IPS-18a (cell line): ENCODE measurements around the gene GNG13.

ENCODE experiments used
- H3K27ac ChIP-seq: one replicate; pipeline ENCODE4 v1.5.1; 2013; ENCODE audit warnings: low read length
- H3K27me3 ChIP-seq: one replicate; pipeline ENCODE4 v1.6.1; 2013; ENCODE audit warnings: mild to moderate bottlenecking, low read length; ENCODE audit not compliant: control insufficient read depth, insufficient read depth
- H3K36me3 ChIP-seq: one replicate; pipeline ENCODE4 v1.6.1; 2013; ENCODE audit warnings: low read depth, low read length; ENCODE audit not compliant: control insufficient read depth
- H3K4me1 ChIP-seq: one replicate; pipeline ENCODE4 v1.6.1; 2013; ENCODE audit warnings: low read depth, low read length; ENCODE audit not compliant: control insufficient read depth
- H3K4me3 ChIP-seq: one replicate; pipeline ENCODE4 v1.5.1; 2013; ENCODE audit warnings: low read length
- H3K9ac ChIP-seq: one replicate; pipeline ENCODE4 v1.6.1; 2013; ENCODE audit warnings: mild to moderate bottlenecking, low read length, moderate library complexity
- H3K9me3 ChIP-seq: one replicate; pipeline ENCODE4 v1.6.1; 2013; ENCODE audit warnings: low read depth, low read length; ENCODE audit not compliant: control insufficient read depth

Gene GNG13

DNA sequence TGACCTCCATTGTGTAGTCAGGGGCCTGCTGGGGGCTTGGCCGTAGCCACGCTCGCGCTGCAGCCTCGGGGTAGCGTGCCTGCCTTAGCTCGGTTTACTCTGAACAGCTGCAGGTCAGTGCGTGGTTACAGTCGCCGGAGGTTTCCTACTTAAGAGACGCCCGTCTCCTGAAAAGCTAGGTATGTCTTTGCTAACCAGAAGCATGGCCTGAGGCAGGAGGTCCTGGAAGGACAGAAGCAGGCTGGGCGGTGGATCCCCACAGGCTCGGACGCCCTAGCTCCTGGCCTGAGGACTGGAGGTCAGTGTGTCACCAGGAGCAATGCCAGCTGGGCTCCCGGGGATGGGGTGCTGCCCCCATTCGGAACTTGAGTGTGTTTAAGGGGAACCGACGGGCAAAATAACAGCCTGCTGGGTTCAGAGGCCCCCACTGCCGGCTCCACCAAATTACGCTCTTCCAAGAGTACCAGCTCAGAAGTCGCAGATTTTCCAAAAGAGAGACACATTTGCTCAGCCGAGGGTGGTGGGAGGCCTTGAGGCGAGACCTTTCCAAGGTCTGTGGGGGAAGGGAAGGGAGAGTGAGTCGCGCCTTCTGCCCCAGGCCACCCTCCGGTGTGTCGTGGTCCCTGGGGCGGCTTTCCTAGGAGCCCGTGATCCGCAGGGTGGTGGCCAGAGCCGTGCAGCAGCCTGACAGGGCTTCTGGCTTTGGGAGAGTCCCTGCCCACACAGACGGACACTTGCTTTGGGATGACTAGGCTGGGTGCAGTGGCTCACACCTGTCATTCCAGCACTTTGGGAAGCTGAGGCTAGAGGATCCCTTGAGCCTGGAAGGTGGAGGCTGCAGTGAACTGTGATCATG is 3.9 kb upstream of the GNG13 start:
- Histone ChIP-seq H3K9ac (no peak overlapping the region), H3K27me3 (peaks cover 50% of the 10 kb centered on the region), H3K4me1 (no peaks in the 10 kb centered on the region)

DNA sequence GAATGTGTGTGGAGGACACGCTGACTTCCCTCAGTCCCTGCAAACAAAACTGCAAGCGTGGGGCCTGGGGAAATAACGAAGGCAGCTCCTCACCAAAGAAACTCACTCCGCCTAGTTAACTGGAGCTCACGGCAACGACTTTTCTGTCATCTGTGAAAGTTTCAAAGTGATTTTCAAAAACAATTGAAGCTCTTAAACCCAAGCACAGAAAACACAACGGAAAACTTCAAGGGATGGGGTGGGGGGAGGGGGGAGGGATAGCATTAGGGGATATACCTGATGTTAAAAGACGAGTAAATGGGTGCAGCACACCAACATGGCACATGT is 3.2 kb upstream of the GNG13 start:
- Histone ChIP-seq H3K9ac (no peak overlapping the region), H3K4me1 (no peaks in the 10 kb centered on the region), H3K9me3 (no peaks in the 10 kb centered on the region), H3K36me3 (no peaks in the 10 kb centered on the region), H3K4me3 (no peak overlapping the region), H3K27ac (no peak overlapping the region), H3K27me3 (peaks cover 50% of the 10 kb centered on the region)

More for the DNA sequence above, 3.9 kb upstream of the GNG13 start:
- H3K36me3 ChIP-seq, result no peaks in the 10 kb centered on the region
- no peak overlapping the region for H3K27ac ChIP-seq
- no peaks in the 10 kb centered on the region for H3K9me3 ChIP-seq
- H3K4me3 ChIP-seq, result no peak overlapping the region

DNA sequence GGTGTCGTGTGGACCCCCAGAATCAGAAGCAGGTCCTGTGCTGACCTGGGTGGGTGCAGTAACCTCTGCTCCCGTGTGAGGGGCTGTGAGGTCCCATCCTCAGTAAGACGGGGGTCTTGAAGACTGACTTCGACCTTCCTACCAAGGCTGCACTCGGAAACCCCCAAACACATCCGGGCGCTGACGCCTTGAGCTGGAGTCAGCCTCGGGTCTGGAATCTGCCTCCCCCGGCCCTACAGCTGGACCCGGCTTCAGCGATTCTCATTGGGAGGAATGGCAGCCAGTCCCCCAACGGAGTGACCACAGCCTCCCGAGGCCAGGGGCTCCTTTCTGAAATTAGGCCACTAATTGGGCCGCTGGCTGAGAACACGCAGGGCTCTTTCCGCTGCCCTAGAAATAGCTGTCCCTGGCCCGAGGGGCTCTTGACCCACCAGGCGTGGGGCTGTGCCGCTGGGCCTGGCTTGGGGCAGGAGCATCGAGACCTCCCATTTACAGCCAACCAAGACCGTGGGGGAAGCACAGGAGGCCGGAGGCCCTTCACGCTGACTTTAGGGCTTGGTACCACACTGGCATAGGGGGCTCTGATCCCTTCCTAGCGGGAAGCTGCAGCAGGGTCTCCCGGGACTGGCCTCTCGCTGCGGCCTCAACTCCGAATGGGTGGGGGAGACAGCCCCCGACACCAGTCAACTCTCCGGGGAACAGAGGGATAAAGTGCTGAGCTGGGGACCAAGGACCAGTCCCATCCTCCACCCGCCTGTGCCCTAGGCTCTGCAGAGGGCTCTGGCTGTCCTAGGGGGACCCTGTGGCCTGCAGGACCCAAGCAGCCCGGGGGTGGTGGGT is 2.6 kb upstream of the GNG13 start:
- H3K27me3 ChIP-seq, result peaks cover 50% of the 10 kb centered on the region
- H3K27ac ChIP-seq, result no peak overlapping the region
- H3K4me1 ChIP-seq, result no peaks in the 10 kb centered on the region

DNA sequence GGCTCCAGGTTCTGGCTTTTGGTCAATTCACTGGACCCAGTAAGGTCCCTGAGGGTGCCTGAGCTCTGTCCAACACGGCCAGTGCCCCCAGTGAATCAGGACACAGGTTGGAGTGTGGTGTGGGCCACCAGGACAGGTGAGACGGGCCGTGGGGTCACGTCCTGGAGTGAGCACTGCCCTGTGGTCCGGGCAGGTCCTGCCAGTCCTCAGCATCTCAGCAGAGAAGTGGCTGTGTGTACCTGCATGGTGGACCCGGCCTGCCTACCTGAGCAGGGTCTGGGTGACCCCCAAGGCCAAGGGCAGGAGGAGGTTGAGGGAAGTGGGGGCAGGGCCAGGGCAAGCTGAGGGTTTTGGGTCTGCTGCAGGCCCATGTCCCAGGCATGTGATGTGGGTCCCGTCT is 1.9 kb upstream of the GNG13 start:
- peaks cover 50% of the 10 kb centered on the region for H3K27me3 ChIP-seq
- no peaks in the 10 kb centered on the region for H3K9me3 ChIP-seq
- no peak overlapping the region for H3K27ac ChIP-seq
- no peaks in the 10 kb centered on the region for H3K4me1 ChIP-seq
- no peak overlapping the region for H3K4me3 ChIP-seq
- H3K36me3 ChIP-seq, result no peaks in the 10 kb centered on the region
- H3K9ac ChIP-seq, result no peak overlapping the region

More for the DNA sequence above, 2.6 kb upstream of the GNG13 start:
- Histone ChIP-seq H3K9ac (no peak overlapping the region), H3K4me3 (no peak overlapping the region), H3K9me3 (no peaks in the 10 kb centered on the region), H3K36me3 (no peaks in the 10 kb centered on the region)

GRCh38 chr16:801584-802363 is 1.2 kb upstream of the GNG13 start:
- peaks cover 50% of the 10 kb centered on the region for H3K27me3 ChIP-seq
- no peaks in the 10 kb centered on the region for H3K9me3 ChIP-seq
- no peak overlapping the region for H3K27ac ChIP-seq
- no peak overlapping the region for H3K9ac ChIP-seq
- H3K36me3 ChIP-seq, result no peaks in the 10 kb centered on the region
- no peaks in the 10 kb centered on the region for H3K4me1 ChIP-seq
- no peak overlapping the region for H3K4me3 ChIP-seq

DNA sequence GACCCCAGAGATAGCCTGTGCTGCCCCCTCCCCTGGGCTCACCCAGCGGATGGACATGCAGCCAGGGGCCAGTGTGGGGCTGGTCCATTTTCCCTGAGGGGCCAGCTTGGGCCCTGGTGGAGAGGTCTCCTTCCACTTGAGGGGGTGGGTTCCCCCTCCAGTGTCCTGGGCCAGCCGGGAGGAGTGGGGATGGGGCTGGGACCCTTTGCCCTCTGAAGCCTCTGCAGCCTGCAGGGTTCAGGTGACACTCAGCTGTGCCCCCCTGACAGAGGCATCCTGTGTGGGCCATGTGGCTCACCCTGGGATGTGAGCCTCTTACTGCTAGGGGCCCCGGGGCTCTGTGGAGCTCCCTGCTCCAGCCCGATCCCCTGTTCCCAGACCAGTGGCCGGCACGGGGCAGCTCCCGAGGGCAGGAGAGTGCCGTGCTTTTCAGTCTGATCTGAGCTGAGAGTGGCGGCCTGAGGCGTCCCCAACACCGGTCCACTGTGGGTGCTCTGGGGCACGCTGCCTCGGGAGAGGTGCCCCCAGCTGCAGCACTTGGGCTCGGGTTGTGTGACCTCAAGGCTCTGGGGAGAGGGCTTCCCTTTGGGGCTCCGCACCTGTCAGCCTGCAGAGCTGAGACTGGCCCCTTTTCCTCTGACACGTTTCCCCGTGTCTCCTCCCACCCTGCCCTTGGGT is 439 bp upstream of the GNG13 start:
- H3K4me3 ChIP-seq, result peak overlapping the region; percentile 47

DNA sequence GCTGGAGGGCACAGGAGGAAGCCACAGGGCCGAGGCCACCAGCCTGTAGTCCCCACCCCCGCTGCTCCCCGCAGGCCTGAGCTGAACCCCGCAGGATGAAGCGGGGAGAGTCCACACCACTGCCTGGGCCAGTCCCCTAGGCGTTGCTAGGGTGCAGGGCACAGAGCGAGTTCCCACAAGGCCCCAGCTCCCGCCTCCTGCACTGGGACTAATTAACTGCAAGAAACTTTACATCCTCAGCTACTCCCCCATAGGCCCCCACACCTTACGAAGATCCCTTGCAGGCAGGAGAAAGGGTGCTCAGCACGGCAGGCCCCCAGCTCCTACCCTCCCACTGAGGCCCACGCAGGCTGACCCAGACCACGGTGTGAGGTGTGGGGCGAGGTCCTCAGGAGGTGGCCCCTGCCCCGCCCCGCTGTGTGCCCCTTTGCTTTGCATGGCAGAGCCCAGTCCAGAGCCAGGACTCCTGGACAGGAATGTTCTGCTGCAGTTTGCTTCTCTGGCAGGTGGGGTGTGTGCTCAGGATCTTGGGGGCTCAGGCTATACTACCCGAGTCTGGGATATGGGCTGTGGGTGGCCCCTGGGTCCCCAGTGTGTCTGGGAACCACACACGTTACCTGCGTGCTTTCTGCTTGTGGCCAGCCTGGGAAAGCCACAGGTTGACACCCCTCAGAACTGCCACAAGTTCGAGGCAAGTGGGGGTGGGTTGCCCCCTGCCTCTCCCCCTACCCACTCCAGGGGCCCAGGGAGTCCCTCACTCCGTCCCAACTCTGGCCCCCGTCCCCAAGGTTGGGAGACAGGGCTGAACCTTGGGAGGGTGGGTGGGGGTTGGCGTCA is 1.2 kb downstream of the GNG13 start:
- Histone ChIP-seq H3K27ac (no peak overlapping the region), H3K4me1 (no peaks in the 10 kb centered on the region), H3K36me3 (no peaks in the 10 kb centered on the region), H3K9me3 (no peaks in the 10 kb centered on the region), H3K9ac (no peak overlapping the region), H3K27me3 (peaks cover 39% of the 10 kb centered on the region), H3K4me3 (no peak overlapping the region)

More for the DNA sequence above, 439 bp upstream of the GNG13 start:
- Histone ChIP-seq H3K9me3 (no peaks in the 10 kb centered on the region), H3K36me3 (no peaks in the 10 kb centered on the region), H3K4me1 (no peaks in the 10 kb centered on the region), H3K27me3 (peaks cover 50% of the 10 kb centered on the region), H3K27ac (no peak overlapping the region), H3K9ac (no peak overlapping the region)

DNA sequence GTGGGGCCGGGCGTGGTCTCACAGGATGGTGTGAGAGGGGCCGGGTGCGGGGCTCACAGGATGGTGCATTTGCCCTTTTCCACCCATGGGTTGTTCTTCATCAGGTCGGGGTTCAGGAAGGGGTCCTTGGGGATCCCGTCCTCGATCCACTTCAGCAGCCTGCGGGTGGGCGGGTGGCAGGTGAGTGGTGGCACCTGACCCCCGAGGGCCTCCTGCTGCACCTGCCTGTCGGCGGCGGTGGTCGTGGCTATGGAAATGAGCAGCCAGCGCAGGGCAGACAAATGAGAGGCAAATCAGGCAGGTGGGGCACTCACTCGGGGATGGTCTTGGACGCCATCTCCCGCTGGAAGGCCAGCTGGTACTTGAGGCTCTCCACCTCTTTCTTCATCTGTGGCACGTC is 1.9 kb downstream of the GNG13 start:
- Histone ChIP-seq H3K27ac (no peak overlapping the region), H3K36me3 (no peaks in the 10 kb centered on the region), H3K4me3 (no peak overlapping the region), H3K4me1 (no peaks in the 10 kb centered on the region), H3K27me3 (peaks cover 33% of the 10 kb centered on the region), H3K9me3 (no peaks in the 10 kb centered on the region), H3K9ac (no peak overlapping the region)

DNA sequence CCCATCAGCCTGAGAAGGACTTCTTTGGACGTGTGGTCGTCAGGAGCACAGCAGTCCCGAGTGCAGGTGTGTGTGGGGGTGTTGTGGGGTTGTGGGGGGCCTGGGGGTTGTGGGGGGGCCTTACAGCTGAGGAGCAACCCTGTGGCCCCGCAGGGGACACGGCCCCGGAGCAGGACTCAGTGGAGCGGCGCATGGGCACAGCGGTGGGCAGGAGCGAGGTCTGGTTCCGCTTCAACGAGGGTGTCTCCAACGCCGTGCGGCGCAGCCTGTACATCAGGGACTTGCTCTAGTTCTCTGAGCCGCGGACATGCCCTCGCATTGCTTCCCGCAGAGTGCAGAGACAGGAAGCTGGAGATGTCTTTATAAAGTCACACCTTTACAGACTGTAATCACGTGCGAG is 2.8 kb downstream of the GNG13 start:
- no peaks in the 10 kb centered on the region for H3K36me3 ChIP-seq
- H3K27ac ChIP-seq, result no peak overlapping the region
- H3K4me3 ChIP-seq, result no peak overlapping the region
- H3K27me3 ChIP-seq, result peaks cover 23% of the 10 kb centered on the region
- H3K4me1 ChIP-seq, result no peaks in the 10 kb centered on the region
- no peaks in the 10 kb centered on the region for H3K9me3 ChIP-seq
- H3K9ac ChIP-seq, result no peak overlapping the region

DNA sequence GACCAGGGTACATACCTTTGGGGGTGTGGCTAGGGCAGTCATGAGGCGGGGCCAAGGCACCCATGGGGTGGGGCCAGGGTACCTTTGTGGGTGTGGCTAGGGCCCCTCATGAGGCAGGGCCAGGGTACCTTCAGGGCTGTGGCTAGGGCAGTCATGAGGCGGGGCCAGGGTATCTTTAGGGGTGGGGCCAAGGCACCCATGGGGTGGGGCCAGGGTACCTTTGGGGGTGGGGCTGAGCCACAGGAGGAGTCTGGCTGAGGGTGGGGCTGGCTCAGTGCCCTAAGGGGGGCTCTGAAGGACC is 3.5 kb downstream of the GNG13 start:
- Histone ChIP-seq H3K27ac (no peak overlapping the region), H3K27me3 (peaks cover 17% of the 10 kb centered on the region), H3K36me3 (no peaks in the 10 kb centered on the region), H3K4me1 (no peaks in the 10 kb centered on the region), H3K9ac (no peak overlapping the region), H3K9me3 (no peaks in the 10 kb centered on the region), H3K4me3 (no peak overlapping the region)
